AG09309 (cell line): ENCODE results near the gene SLCO3A1.

Experiments
- DNase-seq: peaks from one replicate; pipeline ENCODE4 v3.0.0-alpha.2; 2010; ENCODE audit warnings: low read depth
- H3K4me3 ChIP-seq: 2 replicates; pipeline ENCODE4 v1.5.1; 2011; ENCODE audit warnings: mild to moderate bottlenecking, low read depth, low read length, moderate library complexity; ENCODE audit not compliant: control insufficient read depth
- CTCF ChIP-seq: IDR thresholded peaks from 2 replicates; pipeline ENCODE4 v1.5.1; 2011; ENCODE audit warnings: mild to moderate bottlenecking, low read depth, low read length, inconsistent platforms; ENCODE audit not compliant: insufficient read depth, control insufficient read depth; ENCODE audit errors: missing control alignments

The SLCO3A1 gene

GRCh38 chr15:91968610-91969009, 115.1 kb downstream of the SLCO3A1 start:
- peak; percentile 9 for TF ChIP-seq CTCF
- DNase-seq = no peak
- no peak overlapping the region for H3K4me3 ChIP-seq

DNA sequence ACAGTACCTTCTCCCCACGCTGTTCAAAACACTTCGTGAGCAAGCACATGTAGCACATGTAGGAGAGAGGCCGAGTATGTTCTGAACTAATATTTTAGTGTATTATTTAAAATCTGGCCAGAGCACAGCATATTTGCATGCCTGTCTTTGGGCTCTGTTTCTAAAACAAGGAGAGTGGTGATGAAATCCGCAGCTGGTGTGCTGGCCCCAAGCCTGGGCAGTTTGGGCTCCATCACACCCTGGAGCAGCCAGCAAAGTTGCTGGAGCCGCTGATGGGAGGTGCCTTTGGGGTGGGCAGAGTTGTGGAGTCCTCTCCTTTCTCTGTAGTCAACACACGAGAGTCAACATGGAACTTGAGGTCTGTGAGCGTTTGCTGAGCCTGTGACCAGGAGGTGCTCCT, 116.6 kb downstream of the SLCO3A1 start:
- no peak for TF ChIP-seq CTCF
- no peak for DNase-seq
- no peak overlapping the region for H3K4me3 ChIP-seq

DNA sequence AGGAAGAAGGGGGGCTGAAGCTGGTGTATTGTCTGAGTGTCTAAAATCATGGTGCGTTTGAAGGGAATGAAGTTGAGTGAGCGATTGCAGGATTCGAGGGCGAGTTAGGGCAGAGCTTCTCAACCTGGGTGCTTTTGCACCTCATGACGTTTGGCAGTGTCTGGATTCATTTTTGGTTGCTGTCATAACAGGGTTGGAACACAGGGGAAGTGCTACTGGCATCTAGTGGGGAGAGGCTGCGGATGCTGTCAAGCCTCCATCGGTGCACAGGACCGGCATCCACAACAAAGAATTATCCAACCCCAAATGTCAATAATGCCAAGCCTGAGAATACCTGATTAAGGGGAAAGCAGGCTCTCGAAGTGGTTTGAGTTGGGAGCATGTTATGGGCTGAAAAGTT, 120.0 kb downstream of the SLCO3A1 start:
- DNase-seq = no peak

DNA sequence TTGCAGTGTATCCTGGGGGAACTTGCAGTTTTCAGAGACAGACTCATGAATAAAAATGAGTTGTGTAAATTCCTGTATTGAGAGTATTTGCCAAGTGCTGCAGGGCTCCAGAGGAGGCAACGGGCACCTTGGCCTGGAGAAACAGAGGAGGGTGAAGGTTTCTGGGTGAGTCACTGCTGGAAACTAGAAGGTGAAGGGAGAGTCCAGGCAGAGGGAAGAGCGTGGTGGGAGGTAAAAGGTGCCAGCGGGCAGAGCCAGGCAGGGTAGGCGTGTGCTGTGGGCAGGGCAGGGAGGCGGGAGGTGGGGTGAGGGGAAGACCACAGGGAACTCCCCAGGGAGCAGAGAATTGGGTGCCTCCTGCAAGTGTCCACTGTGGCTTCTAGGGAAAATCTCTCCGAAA, 120.8 kb downstream of the SLCO3A1 start:
- TF ChIP-seq CTCF = no peak
- no peak for DNase-seq
- no peak overlapping the region for H3K4me3 ChIP-seq

More for the DNA sequence above, 120.0 kb downstream of the SLCO3A1 start:
- peak; percentile 29 for TF ChIP-seq CTCF
- H3K4me3 ChIP-seq = no peak overlapping the region

DNA sequence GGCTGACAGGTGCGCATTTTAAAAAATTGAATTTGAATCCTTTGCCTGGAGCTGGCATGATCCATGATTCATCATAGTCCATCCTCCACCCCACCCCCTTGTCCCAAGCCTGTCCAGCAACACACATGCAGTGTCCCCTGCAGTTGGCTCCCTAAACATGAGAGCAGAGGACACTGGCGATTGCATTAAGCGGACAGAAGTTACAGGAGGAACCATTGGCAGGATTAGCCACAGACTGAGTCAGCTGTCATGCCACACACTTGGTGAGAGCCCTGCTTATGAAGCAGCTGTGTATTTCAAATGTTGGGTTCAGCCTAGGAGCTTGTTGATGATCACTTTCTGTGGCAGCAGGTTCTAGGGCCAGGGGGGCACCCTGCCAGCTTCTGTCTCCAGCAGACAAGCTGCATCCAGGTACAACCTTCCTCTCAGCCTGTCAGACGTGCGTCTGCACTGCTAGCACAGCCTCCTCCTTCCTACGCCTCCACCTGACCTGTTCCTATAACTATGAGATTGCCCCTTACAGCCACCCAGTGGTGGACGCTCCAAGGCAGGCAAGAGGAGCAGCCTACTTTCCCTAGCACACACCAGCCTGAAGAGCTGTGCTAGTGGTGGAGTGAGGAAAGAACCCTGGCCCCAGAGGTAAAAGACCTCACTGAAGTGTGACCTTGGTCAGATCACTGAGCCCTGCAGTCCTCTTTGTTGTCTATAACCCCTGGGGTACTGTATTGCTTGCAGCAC, 121.9 kb downstream of the SLCO3A1 start:
- no peak overlapping the region for H3K4me3 ChIP-seq
- no peak for DNase-seq
- TF ChIP-seq CTCF = no peak

GRCh38 chr15:91976966-91977365, 123.5 kb downstream of the SLCO3A1 start:
- no peak for TF ChIP-seq CTCF

More at GRCh38 chr15:91976966-91977365, 123.5 kb downstream of the SLCO3A1 start:
- DNase-seq = no peak
- H3K4me3 ChIP-seq = no peak overlapping the region
